IMR-90 (cell line): ENCODE data around the gene TNRC6C. TPM values are rescaled to one million over a fixed set of nuclear protein-coding genes. Genes with fewer than 3 reads are reported as not detected.

Source experiments
- ATAC-seq: fragments of 200-7000 bp; cut with Tn5 transposase; 2 replicates; pipeline ENCODE4 v1.9.1; 2020; ENCODE audit warnings: low read depth, mild to moderate bottlenecking, moderate library complexity
- BruUV-seq: library from RNA; stranded (reverse); fragments of 400-500 nt; replicated peaks from 2 replicates; lab custom pipeline; 2021; lab: Mats Ljungman, UMichigan
- CTCF ChIA-PET: fragments of 300-600 bp; formaldehyde crosslinking; extraction: SDS; loops from one replicate; lab custom pipeline; 2021; ENCODE audit warnings: antibody characterized with exemption; lab: Yijun Ruan, JAX
- POLR2A ChIA-PET: fragments of 300-600 bp; sonication (Branson Sonifier 250); formaldehyde crosslinking; loops from one replicate; lab custom pipeline; 2022; ENCODE audit warnings: antibody characterized with exemption; ENCODE audit not compliant: unreplicated experiment; lab: Charles Lee
- DNase-seq: peaks from one replicate; pipeline ENCODE4 v3.0.0; 2013
- H2AFZ ChIP-seq: replicated peaks from 2 replicates; pipeline ENCODE3; 2013; ENCODE audit warnings: low read length, mild to moderate bottlenecking; ENCODE audit not compliant: poor library complexity
- H2AK5ac ChIP-seq: 2 replicates; pipeline ENCODE4 v1.6.1; 2013; ENCODE audit warnings: low read depth, low read length, inconsistent platforms
- H2AK9ac ChIP-seq: replicated peaks from 2 replicates; pipeline ENCODE3; 2013; ENCODE audit warnings: mild to moderate bottlenecking, low read depth, low read length, moderate library complexity; ENCODE audit not compliant: poor library complexity
- H2BK120ac ChIP-seq: 2 replicates; pipeline ENCODE4 v1.6.1; 2013; ENCODE audit warnings: low read depth, low read length, inconsistent platforms
- H2BK15ac ChIP-seq: 3 replicates; pipeline ENCODE4 v1.6.1; 2013; ENCODE audit warnings: low read depth, low read length, inconsistent platforms
- H2BK20ac ChIP-seq: 2 replicates; pipeline ENCODE4 v1.6.1; 2013; ENCODE audit warnings: low read depth, mild to moderate bottlenecking, inconsistent platforms, low read length, moderate library complexity
- H2BK5ac ChIP-seq: 2 replicates; pipeline ENCODE4 v1.6.1; 2013; ENCODE audit warnings: mild to moderate bottlenecking, low read depth, low read length, inconsistent platforms; ENCODE audit not compliant: poor library complexity, severe bottlenecking
- H3K14ac ChIP-seq: replicated peaks from 2 replicates; pipeline ENCODE4 v1.6.1; 2013; ENCODE audit warnings: low read depth, low read length, inconsistent platforms
- H3K18ac ChIP-seq: 2 replicates; pipeline ENCODE4 v1.6.1; 2013; ENCODE audit warnings: low read depth, low read length, control low read depth
- H3K23ac ChIP-seq: 2 replicates; pipeline ENCODE4 v1.6.1; 2013; ENCODE audit warnings: low read depth, low read length, inconsistent platforms
- H3K27ac ChIP-seq: 2 replicates; pipeline ENCODE4 v1.5.1; 2013; ENCODE audit warnings: mild to moderate bottlenecking, control low read depth, low read length; ENCODE audit not compliant: insufficient read depth
- H3K27me3 ChIP-seq: 2 replicates; pipeline ENCODE4 v1.6.1; 2013; ENCODE audit warnings: low read length; ENCODE audit not compliant: control insufficient read depth, insufficient read depth
- H3K36me3 ChIP-seq: 2 replicates; pipeline ENCODE4 v1.6.1; 2013; ENCODE audit warnings: low read length, mixed read lengths; ENCODE audit not compliant: control insufficient read depth, insufficient read depth
- H3K4ac ChIP-seq: 2 replicates; pipeline ENCODE4 v1.6.1; 2013; ENCODE audit warnings: low read depth, low read length, inconsistent platforms
- H3K4me1 ChIP-seq: 2 replicates; pipeline ENCODE4 v1.6.1; 2013; ENCODE audit warnings: low read length, mixed read lengths; ENCODE audit not compliant: control insufficient read depth, insufficient read depth
- H3K4me2 ChIP-seq: 2 replicates; pipeline ENCODE4 v1.6.1; 2013; ENCODE audit warnings: low read depth, mild to moderate bottlenecking, control low read depth, low read length, moderate library complexity
- H3K4me3 ChIP-seq: 2 replicates; pipeline ENCODE4 v1.5.1; 2013; ENCODE audit warnings: low read depth, mild to moderate bottlenecking, control low read depth, low read length, moderate library complexity; ENCODE audit not compliant: insufficient read depth
- H3K56ac ChIP-seq: 2 replicates; pipeline ENCODE4 v1.6.1; 2013; ENCODE audit warnings: low read length, inconsistent platforms; ENCODE audit not compliant: insufficient read depth; ENCODE audit errors: extremely low read depth
- H3K79me1 ChIP-seq, 2 experiments: 2 replicates each; pipeline ENCODE4 v1.6.1; 2013; ENCODE audit warnings: low read length in 2 of 2, inconsistent platforms in 1 of 2, low read depth in 1 of 2
- H3K9ac ChIP-seq: 2 replicates; pipeline ENCODE4 v1.6.1; 2013; ENCODE audit warnings: low read depth, low read length, control low read depth
- H3K9me1 ChIP-seq: 2 replicates; pipeline ENCODE4 v1.6.1; 2013; ENCODE audit warnings: low read length, inconsistent platforms; ENCODE audit not compliant: insufficient read depth
- H3K9me3 ChIP-seq: 2 replicates; pipeline ENCODE4 v1.6.1; 2013; ENCODE audit warnings: low read length; ENCODE audit not compliant: control insufficient read depth, insufficient read depth
- H4K20me1 ChIP-seq: 2 replicates; pipeline ENCODE4 v1.6.1; 2013; ENCODE audit warnings: low read length, inconsistent platforms; ENCODE audit not compliant: insufficient read depth
- H4K5ac ChIP-seq: 2 replicates; pipeline ENCODE4 v1.6.1; 2013; ENCODE audit warnings: mild to moderate bottlenecking, low read depth, low read length, control low read depth
- H4K8ac ChIP-seq, 2 experiments: 2 replicates each; pipeline ENCODE4 v1.6.1; 2013; ENCODE audit warnings: low read depth in 2 of 2, low read length in 2 of 2, control low read depth in 1 of 2, inconsistent platforms in 1 of 2
- H4K91ac ChIP-seq: 2 replicates; pipeline ENCODE4 v1.6.1; 2013; ENCODE audit warnings: low read depth, low read length, inconsistent platforms; ENCODE audit not compliant: insufficient read depth
- BHLHE40 ChIP-seq: fragments of 150-350 bp; IDR thresholded peaks from 2 replicates; pipeline ENCODE4 v1.6.1; 2016; ENCODE audit warnings: mild to moderate bottlenecking, low read depth, low read length
- CEBPB ChIP-seq: IDR thresholded peaks from 2 replicates; pipeline ENCODE4 v1.6.1; 2012; ENCODE audit warnings: low read depth, low read length, improper control_type of control experiment
- CHD1 ChIP-seq: IDR thresholded peaks from 2 replicates; pipeline ENCODE4 v1.6.1; 2012; ENCODE audit warnings: low read depth, low read length, improper control_type of control experiment
- CTCF ChIP-seq: conservative IDR thresholded peaks from 2 replicates; pipeline ENCODE4 v1.5.1; 2012; ENCODE audit warnings: mild to moderate bottlenecking, low read depth, low read length, improper control_type of control experiment
- FOS ChIP-seq: fragments of 150-350 bp; IDR thresholded peaks from 2 replicates; pipeline ENCODE4 v1.6.1; 2016; ENCODE audit warnings: low read depth, low read length
- MAZ ChIP-seq: IDR thresholded peaks from 2 replicates; pipeline ENCODE4 v1.6.1; 2012; ENCODE audit warnings: low read depth, mild to moderate bottlenecking, low read length, improper control_type of control experiment, moderate library complexity, borderline replicate concordance
- MXI1 ChIP-seq: IDR thresholded peaks from 2 replicates; pipeline ENCODE4 v1.6.1; 2012; ENCODE audit warnings: low read depth, mild to moderate bottlenecking, low read length, moderate library complexity, borderline replicate concordance
- NFE2L2 ChIP-seq: fragments of 150-350 bp; IDR thresholded peaks from 2 replicates; pipeline ENCODE4 v1.6.1; 2016; ENCODE audit warnings: low read depth, mild to moderate bottlenecking, low read length
- POLR2A ChIP-seq: IDR thresholded peaks from 2 replicates; pipeline ENCODE4 v1.6.1; 2012; ENCODE audit warnings: mild to moderate bottlenecking, low read depth, low read length
- RAD21 ChIP-seq: IDR thresholded peaks from 2 replicates; pipeline ENCODE4 v1.6.1; 2012; ENCODE audit warnings: low read length, improper control_type of control experiment
- RCOR1 ChIP-seq: IDR thresholded peaks from 2 replicates; pipeline ENCODE4 v1.6.1; 2012; ENCODE audit warnings: mild to moderate bottlenecking, low read length, improper control_type of control experiment; ENCODE audit not compliant: insufficient replicate concordance
- RFX5 ChIP-seq: IDR thresholded peaks from 2 replicates; pipeline ENCODE4 v1.8.0; 2012; ENCODE audit warnings: low read depth, mild to moderate bottlenecking, low read length, moderate library complexity
- SMC3 ChIP-seq: fragments of 150-350 bp; IDR thresholded peaks from 2 replicates; pipeline ENCODE4 v1.6.1; 2016; ENCODE audit warnings: low read depth, mild to moderate bottlenecking, antibody characterized with exemption, low read length, moderate library complexity
- WGBS, 2 experiments: methylation state at CpG; one replicate each; pipeline versions ENCODE4 v1.1.5 to v1.1.7; 2013; ENCODE audit warnings: missing lambda C conversion rate in 2 of 2; ENCODE audit not compliant: insufficient read length in 1 of 2; ENCODE audit errors: extremely low coverage in 2 of 2; 5-methylcytosine and 5-hydroxymethylcytosine counted together
- dilution Hi-C: fragments of 300-500 bp; cut with HindIII; formaldehyde crosslinking; loops from one replicate; pipeline ENCODE4 v1.14.3; 2018; ENCODE audit warnings: low sequenced_read_pairs; ENCODE audit not compliant: unreplicated experiment
- in situ Hi-C: fragments of 300-500 bp; cut with MboI; formaldehyde crosslinking; loops from 3 replicates; pipeline ENCODE4 v1.14.3; 2019; ENCODE audit warnings: low sequenced_read_pairs, inconsistent platforms, mixed read lengths
- intact Hi-C: fragments of 100-400 bp; cut with micrococcal nuclease; formaldehyde crosslinking; loops from 2 replicates; pipeline ENCODE4 v1.10.0; 2022
- polyA plus RNA-seq, 3 experiments: library from polyadenylated mRNA; depleted of rRNA; stranded (reverse); fragments of >200 nt; gene quantifications; 2 replicates each; pipeline ENCODE4 v1.2.3, GENCODE V29; 2012; ENCODE audit warnings: low replicate concordance in 1 of 3
- total RNA-seq: library from RNA; depleted of rRNA; stranded (reverse); fragments of >200 nt; gene quantifications from 2 replicates; pipeline ENCODE4 v1.2.3, GENCODE V29; 2012
- TF ChIP-seq, protein P1 (sequence below): fragments of 150-350 bp; IDR thresholded peaks from 2 replicates; pipeline ENCODE4 v1.6.1; 2017; ENCODE audit warnings: mild to moderate bottlenecking, antibody characterized with exemption, low read length, low read depth

The TNRC6C gene
- total and polyA plus RNA-seq, 2 of the 4 experiments (the other 2 are of a cell fraction) = 1.6 to 2.7 TPM

DNA sequence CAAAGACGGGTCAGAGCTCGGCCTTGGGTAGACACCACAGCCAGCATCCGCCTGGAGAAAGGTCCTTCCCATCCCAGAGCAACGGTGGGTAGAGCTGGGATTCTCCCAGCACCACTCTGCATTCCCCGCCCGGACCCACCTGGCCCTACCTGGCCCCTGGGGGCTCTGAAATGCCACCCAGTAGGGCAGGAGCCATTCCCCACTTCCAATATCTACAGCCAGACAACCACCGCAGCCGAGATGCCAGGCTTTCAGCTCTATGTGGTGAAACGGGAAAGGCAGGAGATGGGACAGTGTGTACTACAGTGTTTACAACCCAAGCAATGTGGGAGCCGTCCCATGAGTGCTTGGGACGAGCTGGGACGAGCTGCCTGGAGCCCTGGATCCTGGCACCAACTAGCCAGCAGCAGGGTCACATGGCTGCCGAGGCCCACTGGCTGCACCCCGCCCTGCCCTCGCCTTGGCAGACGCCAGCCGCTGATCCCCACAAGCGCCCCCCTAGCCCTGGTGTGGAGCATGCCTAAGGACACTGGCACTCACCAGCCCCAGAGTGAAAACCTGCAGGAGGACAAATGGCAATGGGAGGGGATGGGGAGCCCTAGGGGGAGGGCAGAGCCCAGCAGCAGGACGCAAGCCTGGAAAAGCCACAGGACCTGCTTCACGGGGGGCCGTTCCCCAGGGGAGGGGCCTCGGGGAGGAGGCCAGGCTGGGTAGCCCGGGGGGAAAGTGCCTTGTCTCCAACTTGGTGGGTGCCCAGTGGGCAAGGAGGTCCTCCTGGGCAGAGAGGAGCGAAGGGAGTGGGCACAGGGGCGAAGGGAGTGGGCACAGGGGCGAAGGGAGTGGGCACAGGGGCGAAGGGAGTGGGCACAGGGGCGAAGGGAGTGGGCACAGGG is 156.6 kb downstream of the TNRC6C start:
- H3K9me1 ChIP-seq = no peaks in the 10 kb centered on the region
- no peaks in the 10 kb centered on the region; the same call in 1 of the 2 replicates for H4K20me1 ChIP-seq
- no peak overlapping the region for H2AFZ ChIP-seq
- H3K9me3 ChIP-seq = no peaks in the 10 kb centered on the region
- no peak overlapping the region for H2BK15ac ChIP-seq
- no TSS peak for BruUV-seq
- H3K36me3 ChIP-seq = no peaks in the 10 kb centered on the region
- no peaks in the 10 kb centered on the region for H3K79me1 ChIP-seq
- WGBS, 2 experiments = 69% methylated on average over 8 of the region's 28 CpGs; no CpG with 5 or more reads in 1 of the 2 experiments
- no peak overlapping the region for H3K56ac ChIP-seq
- no peak overlapping the region for H3K4me2 ChIP-seq
- H3K14ac ChIP-seq = no peak overlapping the region
- no peak overlapping the region for H4K91ac ChIP-seq
- in situ Hi-C loops (loop anchor here (5.0 to 10.0 kb wide), 3 partner anchors 62 to 310 kb away; no protein-coding TSS in a partner anchor), intact Hi-C loops (no loop called here), dilution Hi-C loops (no loop called here)
- no peak overlapping the region for H3K9ac ChIP-seq
- H3K23ac ChIP-seq = no peak overlapping the region
- no peak overlapping the region for H3K18ac ChIP-seq
- H3K27ac ChIP-seq = no peak overlapping the region
- no peak overlapping the region for H4K5ac ChIP-seq
- H4K8ac ChIP-seq = no peak overlapping the region
- no peak overlapping the region for H2AK9ac ChIP-seq
- H3K27me3 ChIP-seq = peaks cover 12% of the 10 kb centered on the region; the same call in 1 of the 2 replicates
- H3K4me1 ChIP-seq = no peaks in the 10 kb centered on the region
- POLR2A ChIA-PET = no interaction called here
- no peak for DNase-seq
- H3K4me3 ChIP-seq = no peak overlapping the region
- H2BK20ac ChIP-seq = no peak overlapping the region
- H2BK120ac ChIP-seq = no peak overlapping the region
- CTCF ChIA-PET = no interaction called here
- H3K4ac ChIP-seq = no peak overlapping the region
- H2AK5ac ChIP-seq = no peak overlapping the region
- no peak overlapping the region for H2BK5ac ChIP-seq
- no peak for ATAC-seq
- TF ChIP-seq MAZ (no peak), BHLHE40 (no peak), RAD21 (no peak), NFE2L2 (no peak), CEBPB (no peak), POLR2A (no peak), FOS (no peak), RCOR1 (no peak), CTCF (no peak), CHD1 (no peak), MXI1 (no peak), RFX5 (no peak), SMC3 (no peak)
- TF ChIP-seq, protein P1, sequence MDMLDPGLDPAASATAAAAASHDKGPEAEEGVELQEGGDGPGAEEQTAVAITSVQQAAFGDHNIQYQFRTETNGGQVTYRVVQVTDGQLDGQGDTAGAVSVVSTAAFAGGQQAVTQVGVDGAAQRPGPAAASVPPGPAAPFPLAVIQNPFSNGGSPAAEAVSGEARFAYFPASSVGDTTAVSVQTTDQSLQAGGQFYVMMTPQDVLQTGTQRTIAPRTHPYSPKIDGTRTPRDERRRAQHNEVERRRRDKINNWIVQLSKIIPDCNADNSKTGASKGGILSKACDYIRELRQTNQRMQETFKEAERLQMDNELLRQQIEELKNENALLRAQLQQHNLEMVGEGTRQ = no peak
